GM19035 (cell line): ENCODE measurements around the gene TCF7.
A peak's percentile ranks its signal among the peaks of the same experiment; 100 is the strongest.

Experiments
- ATAC-seq: cut with Tn5 transposase; IDR thresholded peaks from one replicate; pipeline ENCODE4 v1.9.1; 2021; ENCODE audit not compliant: unreplicated experiment

The TCF7 gene

DNA sequence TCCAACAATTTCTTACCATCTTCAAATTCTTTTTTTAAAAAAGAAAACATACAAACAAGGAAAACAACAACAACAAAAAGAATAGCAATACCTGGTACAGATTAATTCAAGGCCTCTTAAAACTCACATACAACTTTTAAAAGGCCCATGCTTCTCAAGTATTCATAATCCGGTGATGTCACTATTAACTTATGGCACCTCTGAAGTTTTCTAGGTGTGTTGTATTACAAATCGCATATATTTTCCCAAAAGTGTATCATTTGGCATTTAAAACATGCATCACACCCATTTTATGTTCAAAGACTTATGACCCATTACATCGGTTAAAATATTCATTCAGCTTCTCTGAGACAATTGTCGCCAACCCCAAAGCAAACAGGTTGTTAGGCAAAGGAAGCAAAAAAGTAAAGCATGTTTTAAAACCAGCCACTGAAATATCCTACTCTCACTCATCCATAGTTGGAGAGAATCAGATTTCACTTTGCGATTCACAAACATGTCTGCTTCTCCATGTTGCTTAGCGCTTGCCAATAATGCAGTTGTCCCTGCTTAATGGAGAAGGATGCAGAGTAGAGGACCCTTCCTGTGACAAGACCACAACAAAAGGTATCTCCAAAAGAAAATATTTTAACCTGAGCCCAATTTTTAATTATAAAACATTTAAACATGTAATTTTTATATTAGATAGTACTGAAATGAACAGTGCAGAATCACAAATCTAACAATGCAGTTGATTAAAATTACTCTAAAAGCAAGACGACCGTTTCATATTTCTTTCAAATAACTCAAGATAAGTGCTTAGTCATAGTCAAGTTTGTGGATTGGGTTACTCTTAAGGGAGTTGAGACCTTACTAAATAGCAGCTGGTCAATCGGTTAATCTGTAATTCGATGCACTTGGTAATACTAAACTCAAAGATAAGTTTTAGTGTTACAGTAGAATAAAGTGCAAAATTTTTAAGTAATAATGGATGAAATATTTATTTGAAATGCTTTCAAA is 60.7 kb downstream of the TCF7 start:
- ATAC-seq = no peak

DNA sequence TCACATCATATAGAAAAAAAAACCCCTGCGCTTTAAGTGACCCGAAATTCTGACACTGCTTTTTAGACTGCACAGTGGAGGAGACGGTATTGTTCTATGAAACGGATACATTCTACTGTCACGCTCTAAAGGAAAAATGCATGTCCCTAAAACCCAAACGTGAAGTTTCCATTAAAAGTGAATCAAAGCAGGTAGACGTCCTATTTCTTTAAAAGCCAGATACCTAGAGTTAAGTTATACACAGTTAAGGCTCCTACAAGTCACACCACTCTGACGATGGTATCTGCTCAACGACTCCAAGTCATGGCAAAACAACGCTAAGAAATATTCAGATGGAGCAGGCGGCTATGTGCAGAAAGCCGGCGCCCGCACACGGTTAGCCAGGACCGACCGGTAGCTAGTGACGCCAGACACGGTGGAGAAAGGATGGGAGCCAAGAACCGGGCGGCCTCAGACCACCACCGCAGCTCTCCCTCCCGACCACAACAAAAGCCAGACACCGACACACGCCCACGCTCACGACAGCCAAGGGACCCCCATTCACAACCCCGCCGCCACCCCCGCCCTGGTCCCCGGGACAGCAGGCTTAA is 61.5 kb downstream of the TCF7 start:
- peak; percentile 20 for ATAC-seq

DNA sequence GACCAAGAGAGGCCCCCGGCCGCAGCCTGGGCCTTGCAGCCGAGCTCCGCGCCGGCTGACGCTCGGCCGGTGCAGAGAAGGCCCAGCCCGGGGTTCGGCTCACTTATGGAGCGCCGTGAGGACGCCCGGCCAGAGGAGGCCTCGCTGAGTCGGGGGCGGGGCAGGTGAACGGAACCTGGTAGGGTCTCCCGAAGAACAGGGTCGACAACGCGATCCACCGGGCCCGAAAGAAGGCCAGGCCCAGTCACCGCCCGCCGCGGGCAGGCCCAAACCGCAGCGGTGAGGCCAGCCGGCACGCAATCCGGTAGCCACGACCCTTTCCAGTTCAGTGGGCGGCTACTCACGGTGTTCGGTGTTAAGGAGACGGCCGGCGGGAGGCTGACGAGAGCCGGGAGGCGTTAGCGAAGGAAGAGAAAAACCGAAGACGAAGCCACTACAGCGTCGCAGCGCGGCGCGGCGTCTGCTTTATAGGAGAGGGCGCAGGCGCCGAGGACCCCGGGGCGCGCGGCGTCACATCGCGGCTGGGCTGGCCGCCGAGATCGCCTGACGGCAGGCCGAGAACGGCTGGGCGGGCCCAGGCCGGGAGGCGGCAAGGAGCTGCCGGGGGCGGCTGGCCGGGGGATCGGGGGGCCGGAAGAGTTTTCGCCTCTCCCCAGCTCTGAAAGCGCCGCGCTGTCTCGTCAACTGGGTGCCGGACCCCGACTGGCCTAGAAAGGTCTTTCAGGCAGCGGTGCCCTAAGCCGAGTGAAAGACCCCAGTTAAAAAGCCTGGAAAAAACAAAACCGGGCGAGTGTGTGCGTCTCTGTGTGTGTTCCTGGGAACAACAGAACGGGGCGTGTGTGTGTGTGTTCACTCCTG is 62.3 kb downstream of the TCF7 start, which contains the start of gene SKP1:
SKP1 (minus strand) TSS at position 440 of the 858 bp plus-strand sequence. CDS start 2,928 bp downstream, outside the sequence.
- ATAC-seq = peak; percentile 80

DNA sequence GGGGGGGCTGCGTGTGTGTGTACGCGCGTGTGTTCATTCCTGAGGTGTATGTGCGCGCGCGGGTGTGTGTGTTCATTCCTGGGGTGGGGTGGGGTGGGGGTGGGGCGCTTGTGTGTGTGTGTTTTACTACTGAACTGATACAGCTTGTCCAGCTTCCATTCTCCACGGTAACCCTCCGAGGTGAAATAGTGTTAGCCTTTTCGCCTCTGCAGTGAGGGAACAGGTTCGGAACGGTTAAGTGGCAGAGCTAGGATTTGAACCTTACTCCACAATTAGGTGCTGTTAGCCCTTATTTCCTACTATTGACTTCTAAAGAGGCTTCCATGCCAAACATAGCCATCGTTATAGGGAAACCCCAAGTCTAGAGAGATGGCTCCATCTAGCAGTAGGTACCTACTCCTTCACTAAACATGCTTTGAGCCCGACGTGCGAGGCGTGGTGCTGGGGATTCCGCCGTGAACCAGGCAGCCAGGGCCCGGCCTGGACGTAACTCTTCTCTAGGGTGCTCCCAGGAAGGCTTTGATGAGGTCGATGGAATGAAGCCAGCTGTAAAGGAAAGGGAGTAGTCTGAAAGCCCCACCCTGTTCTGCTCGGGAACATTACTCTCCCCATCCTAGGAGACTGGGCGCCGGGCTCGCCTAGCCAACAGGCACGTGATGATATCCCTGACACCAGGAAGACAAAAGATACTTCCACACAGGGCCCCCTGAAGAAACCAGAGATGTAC is 63.1 kb downstream of the TCF7 start:
- ATAC-seq = no peak

DNA sequence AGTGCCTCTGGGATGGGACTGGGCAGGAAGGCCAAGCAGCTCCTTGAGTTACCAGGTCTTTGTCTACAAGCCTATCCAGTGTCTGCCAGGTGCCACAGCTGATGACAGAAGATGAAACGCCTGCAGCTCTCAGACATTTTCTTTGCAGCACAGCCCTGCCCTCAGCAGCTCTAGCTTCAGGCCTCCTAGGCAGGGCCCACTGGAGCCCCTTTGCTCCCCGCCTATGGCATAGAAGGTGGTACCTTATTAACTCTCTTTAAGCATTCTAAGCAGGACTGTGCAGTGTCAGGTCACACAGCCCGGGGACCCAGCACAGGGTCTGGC is 63.6 kb downstream of the TCF7 start:
- no peak for ATAC-seq

DNA sequence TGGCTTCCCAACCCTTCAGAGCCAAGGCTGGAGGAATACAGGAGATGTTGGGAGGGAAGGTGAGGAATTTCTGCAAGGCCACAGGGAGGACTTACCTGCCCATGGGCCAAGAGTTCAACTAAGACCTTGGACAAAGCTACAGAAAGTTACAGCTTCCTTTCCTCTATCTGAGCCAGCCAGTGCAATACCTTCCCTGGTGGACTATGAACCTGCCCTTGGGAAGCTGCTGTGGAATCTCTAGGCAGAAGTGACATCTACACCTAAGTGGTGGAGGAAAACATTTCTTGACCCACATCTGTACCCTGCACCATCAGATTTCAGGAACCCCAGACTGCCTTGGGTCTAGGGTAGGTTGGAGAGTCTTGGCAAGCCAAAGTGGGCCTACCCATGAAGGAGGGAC is 69.0 kb downstream of the TCF7 start:
- no peak for ATAC-seq

DNA sequence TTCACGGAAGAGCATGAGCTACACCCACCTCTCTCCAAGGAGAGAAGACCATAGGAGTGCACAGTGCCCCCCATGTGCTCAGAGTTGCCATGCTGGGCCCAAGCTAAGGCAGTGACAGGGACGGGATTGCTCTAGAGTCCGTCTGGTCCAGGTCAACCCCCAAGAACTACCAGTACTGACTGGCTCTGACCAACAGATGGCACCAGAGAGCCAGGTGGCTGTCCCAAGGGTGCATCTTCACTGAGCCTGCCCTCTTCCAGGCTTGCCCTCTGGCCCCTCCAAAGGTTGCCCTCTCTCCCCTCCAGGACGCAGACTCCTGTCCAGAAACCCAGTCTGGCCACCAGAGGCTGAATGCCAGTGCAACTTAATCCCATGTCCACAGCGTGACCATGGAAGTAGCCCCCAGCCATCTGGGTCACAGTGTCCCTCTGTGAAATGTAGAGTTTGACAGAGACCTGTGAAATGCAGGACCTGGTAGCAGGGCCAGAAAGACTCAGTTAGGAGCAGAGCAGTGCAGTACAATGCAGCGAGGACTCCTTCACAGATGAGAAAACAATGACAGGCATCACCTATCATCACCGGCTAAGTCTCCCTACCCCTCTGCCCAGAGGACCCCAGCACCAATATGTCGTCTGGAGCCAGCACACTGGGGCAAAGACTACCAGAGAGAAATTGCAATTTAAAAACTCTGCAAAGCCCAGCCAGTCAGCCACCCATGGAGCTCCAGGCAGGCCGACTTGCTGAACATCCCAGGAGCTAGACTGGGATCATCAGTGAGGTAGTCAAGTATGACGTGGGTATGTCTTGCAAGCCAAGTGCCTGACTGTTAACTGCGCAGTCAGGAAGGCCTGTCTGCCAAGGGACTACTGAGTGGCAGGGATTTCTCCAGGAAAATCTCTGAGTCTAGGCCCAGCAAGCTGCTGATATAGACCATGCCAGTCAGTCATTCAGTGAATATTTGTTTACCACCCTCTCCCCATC is 70.0 kb downstream of the TCF7 start:
- peak; percentile 75 for ATAC-seq

DNA sequence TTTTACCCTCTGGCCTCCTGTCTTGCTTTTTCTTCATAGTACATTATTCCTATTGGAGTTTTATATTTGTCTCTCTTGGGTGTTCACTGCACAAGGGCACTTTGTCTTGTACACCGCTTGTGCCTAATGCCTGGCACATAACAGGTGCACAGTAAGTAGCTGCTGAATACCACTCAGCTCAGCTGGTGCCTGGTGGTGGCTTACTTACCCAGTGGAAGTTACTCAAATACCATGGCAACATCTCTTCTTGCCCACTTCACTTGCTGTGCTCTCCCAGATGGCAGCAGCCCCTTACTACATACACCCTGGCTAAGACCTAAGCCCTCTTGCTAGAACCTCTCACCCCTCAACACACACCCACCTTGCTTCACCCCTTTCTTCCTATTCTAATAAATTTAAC is 73.6 kb downstream of the TCF7 start:
- ATAC-seq = no peak

DNA sequence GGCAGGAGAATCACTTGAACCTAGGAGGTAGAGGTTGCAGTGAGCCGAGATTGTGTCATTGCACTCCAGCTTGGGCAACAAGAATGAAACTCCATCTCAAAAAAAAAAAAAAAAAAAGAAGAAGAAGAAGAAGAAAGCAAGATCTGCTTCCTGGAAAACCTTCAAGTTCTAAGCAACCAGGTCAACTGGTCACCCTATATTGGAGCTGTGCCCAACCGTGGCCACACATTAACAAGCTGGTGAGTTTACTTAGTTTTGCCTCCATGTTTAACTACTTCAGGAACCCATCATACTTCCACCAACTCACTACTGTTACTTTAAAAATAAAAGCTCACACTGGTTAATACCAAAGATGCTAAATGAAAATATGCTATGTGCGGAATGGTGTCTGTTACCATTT is 74.5 kb downstream of the TCF7 start:
- ATAC-seq = no peak

DNA sequence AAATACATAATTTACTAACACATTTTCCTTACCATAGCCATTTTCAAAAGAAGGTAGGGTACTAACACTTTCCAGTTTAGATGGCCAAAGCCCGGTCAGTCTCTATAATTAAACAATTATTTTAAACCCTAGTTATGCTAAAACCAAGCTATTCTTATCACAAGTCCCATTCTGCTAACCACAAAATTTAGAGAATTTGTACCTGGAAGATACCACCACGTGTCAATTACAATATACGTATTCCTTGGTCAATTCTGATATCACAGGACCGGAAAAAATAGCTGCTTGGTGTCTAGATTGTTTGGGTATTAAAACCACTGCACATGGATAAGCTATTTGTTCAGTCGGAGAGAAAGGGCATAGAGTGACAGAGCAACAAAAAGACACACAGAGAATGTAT is 81.2 kb downstream of the TCF7 start:
- ATAC-seq = no peak
